WTC11 (cell line): ENCODE data around the gene SYNE4. TPM values are rescaled to one million over a fixed set of nuclear protein-coding genes. Genes with fewer than 3 reads are reported as not detected.

Experiments used
- ATAC-seq: fragments of 200-7000 bp; cut with Tn5 transposase; 2 replicates; pipeline ENCODE4 v1.10.0; 2021; ENCODE audit warnings: mild to moderate bottlenecking, moderate library complexity
- CTCF ChIA-PET: fragments of 300-600 bp; sonication (Branson Sonifier 250); formaldehyde crosslinking; loops from one replicate; lab custom pipeline; 2021; ENCODE audit warnings: antibody characterized with exemption; lab: Charles Lee
- POLR2A ChIA-PET: fragments of 350-600 bp; sonication (Branson Sonifier 250); formaldehyde crosslinking; loops from one replicate; lab custom pipeline; 2021; ENCODE audit warnings: antibody characterized with exemption; lab: Charles Lee
- DNase-seq: peaks from one replicate; pipeline ENCODE4 v3.0.0; 2021; ENCODE audit warnings: low spot score
- H3K27ac Mint-ChIP-seq: 2 replicates; pipeline ENCODE4 v1.8.0; 2021; ENCODE audit warnings: mixed read lengths
- H3K27me3 Mint-ChIP-seq: 2 replicates; pipeline ENCODE4 v1.8.0; 2021; ENCODE audit warnings: low read depth, mild to moderate bottlenecking, moderate library complexity, mixed read lengths
- H3K36me3 Mint-ChIP-seq: 2 replicates; pipeline ENCODE4 v1.8.0; 2021; ENCODE audit warnings: mixed read lengths
- H3K4me1 Mint-ChIP-seq: 2 replicates; pipeline ENCODE4 v1.8.0; 2022; ENCODE audit warnings: mixed read lengths
- H3K4me3 Mint-ChIP-seq: 2 replicates; pipeline ENCODE4 v1.8.0; 2021; ENCODE audit warnings: mild to moderate bottlenecking, moderate library complexity, mixed read lengths
- H3K9me3 Mint-ChIP-seq: 2 replicates; pipeline ENCODE4 v1.8.0; 2021; ENCODE audit warnings: mixed read lengths
- CREM ChIP-seq: sonication (generic); formaldehyde crosslinking; IDR thresholded peaks from 2 replicates; pipeline ENCODE4 v1.8.1; 2022; ENCODE audit warnings: mild to moderate bottlenecking, missing genetic modification reagents, moderate library complexity
- ELF4 ChIP-seq: sonication (generic); formaldehyde crosslinking; IDR thresholded peaks from 2 replicates; pipeline ENCODE4 v1.8.1; 2022; ENCODE audit warnings: low read depth, mild to moderate bottlenecking, moderate library complexity, missing genetic modification reagents
- ESRRA ChIP-seq: sonication (generic); formaldehyde crosslinking; IDR thresholded peaks from 2 replicates; pipeline ENCODE4 v1.8.1; 2022; ENCODE audit warnings: mild to moderate bottlenecking, missing genetic modification reagents, borderline replicate concordance
- GABPB1 ChIP-seq: sonication (generic); formaldehyde crosslinking; IDR thresholded peaks from 2 replicates; pipeline ENCODE4 v1.8.1; 2023; ENCODE audit warnings: mild to moderate bottlenecking, missing genetic modification reagents
- JAZF1 ChIP-seq: fragments of 250-450 bp; sonication (Bioruptor Pico); IDR thresholded peaks from 2 replicates; pipeline ENCODE4 v1.9.0; 2021; ENCODE audit warnings: moderate library complexity, mild to moderate bottlenecking, inconsistent platforms
- MYBL2 ChIP-seq: sonication (generic); formaldehyde crosslinking; IDR thresholded peaks from 2 replicates; pipeline ENCODE4 v1.8.1; 2023; ENCODE audit warnings: mild to moderate bottlenecking, moderate library complexity, missing genetic modification reagents
- NFE2L1 ChIP-seq: sonication (generic); formaldehyde crosslinking; IDR thresholded peaks from 2 replicates; pipeline ENCODE4 v1.8.1; 2023; ENCODE audit warnings: missing genetic modification reagents
- NFYB ChIP-seq: sonication (generic); formaldehyde crosslinking; conservative IDR thresholded peaks from 2 replicates; pipeline ENCODE4 v1.8.0; 2022; ENCODE audit warnings: low read depth, missing genetic modification reagents
- SP1 ChIP-seq: sonication (generic); formaldehyde crosslinking; conservative IDR thresholded peaks from 2 replicates; pipeline ENCODE4 v1.8.1; 2022; ENCODE audit warnings: missing genetic modification reagents
- ZNF416 ChIP-seq: fragments of 250-450 bp; sonication (Bioruptor Pico); IDR thresholded peaks from 2 replicates; pipeline ENCODE4 v1.9.0; 2021; ENCODE audit warnings: mild to moderate bottlenecking, inconsistent platforms
- total RNA-seq: library from RNA; stranded (reverse); gene quantifications from 3 replicates; pipeline ENCODE4 v1.2.3, GENCODE V29; 2021
- TF ChIP-seq, protein P1 (sequence below): sonication (generic); formaldehyde crosslinking; IDR thresholded peaks from 2 replicates; pipeline ENCODE4 v1.8.0; 2022; ENCODE audit warnings: mild to moderate bottlenecking, missing genetic modification reagents
- TF ChIP-seq, protein P2 (sequence below): sonication (generic); formaldehyde crosslinking; IDR thresholded peaks from 2 replicates; pipeline ENCODE4 v1.8.0; 2022; ENCODE audit warnings: mild to moderate bottlenecking, missing genetic modification reagents
- TF ChIP-seq, protein P3 (sequence below): sonication (generic); formaldehyde crosslinking; IDR thresholded peaks from 2 replicates; pipeline ENCODE4 v1.8.0; 2022; ENCODE audit warnings: missing genetic modification reagents
- TF ChIP-seq, protein P4 (sequence below): sonication (generic); formaldehyde crosslinking; IDR thresholded peaks from 2 replicates; pipeline ENCODE4 v1.8.1; 2022; ENCODE audit warnings: low read depth, mild to moderate bottlenecking, moderate library complexity, missing genetic modification reagents, borderline replicate concordance
- TF ChIP-seq, protein P5 (sequence below): sonication (generic); formaldehyde crosslinking; IDR thresholded peaks from 2 replicates; pipeline ENCODE4 v1.8.1; 2022; ENCODE audit warnings: mild to moderate bottlenecking, moderate library complexity, missing genetic modification reagents
- TF ChIP-seq, protein P6 (sequence below): sonication (generic); formaldehyde crosslinking; IDR thresholded peaks from 2 replicates; pipeline ENCODE4 v1.8.1; 2023; ENCODE audit warnings: mild to moderate bottlenecking, moderate library complexity, missing genetic modification reagents

SYNE4 gene
- total RNA-seq, 1 experiment from 2014 or later: 17.6 TPM

DNA sequence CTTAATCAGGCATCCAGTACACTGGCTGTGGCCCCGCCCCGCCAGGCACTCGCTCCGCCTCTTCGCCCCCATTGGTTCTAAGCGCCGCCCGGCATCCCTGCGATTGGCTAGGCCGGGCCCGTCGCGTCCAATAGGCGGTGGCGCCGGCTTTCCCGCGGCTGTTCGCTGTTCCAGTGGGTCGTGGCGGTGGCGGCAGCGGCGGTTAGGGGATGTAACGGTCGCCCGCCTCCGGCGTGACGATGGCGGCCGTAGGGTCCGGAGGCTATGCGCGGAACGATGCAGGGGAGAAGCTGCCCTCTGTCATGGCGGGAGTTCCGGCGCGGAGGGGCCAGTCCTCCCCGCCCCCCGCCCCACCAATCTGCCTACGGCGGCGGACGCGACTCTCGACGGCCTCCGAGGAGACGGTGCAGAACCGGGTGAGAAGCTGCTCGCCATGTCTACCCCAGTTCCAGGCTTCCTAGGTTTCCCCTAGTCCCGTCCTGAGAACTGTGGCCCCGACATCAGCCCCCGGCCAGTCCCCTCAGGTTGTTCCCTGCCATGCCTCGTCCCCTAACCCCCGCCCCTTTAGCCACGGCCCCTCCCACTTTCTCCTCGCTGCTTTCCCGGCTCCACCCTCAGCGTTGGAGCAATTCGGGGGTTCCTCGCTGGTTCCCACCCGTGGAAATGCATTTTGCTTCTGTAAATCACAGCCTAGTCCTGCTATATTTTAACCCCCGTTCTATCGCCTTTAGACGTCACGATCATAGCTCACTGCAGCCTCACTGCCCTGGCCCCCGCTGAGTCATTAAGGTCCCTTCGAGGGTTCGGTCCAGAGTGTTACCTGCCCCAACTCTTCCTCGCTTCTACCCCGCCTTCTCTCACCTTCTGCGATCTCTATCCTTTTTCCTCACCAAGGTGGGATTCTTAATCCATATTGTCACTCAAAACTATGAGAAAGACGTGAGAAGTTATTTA is 46.4 kb upstream of the SYNE4 start, which contains the start of gene WDR62:
WDR62 (plus strand) TSS at position 165 of the 954 bp plus-strand sequence; CDS start at position 240, 75 bp downstream.
- H3K9me3 Mint-ChIP-seq: no peaks in the 10 kb centered on the region
- peaks cover 13% of the 10 kb centered on the region for H3K36me3 Mint-ChIP-seq
- DNase-seq (peak; percentile 97), ATAC-seq (peak; percentile 72)
- TF ChIP-seq ESRRA (CRISPR knock-in tag): peak; percentile 20; the same call in 1 of the 2 replicates
- TF ChIP-seq, protein P1, sequence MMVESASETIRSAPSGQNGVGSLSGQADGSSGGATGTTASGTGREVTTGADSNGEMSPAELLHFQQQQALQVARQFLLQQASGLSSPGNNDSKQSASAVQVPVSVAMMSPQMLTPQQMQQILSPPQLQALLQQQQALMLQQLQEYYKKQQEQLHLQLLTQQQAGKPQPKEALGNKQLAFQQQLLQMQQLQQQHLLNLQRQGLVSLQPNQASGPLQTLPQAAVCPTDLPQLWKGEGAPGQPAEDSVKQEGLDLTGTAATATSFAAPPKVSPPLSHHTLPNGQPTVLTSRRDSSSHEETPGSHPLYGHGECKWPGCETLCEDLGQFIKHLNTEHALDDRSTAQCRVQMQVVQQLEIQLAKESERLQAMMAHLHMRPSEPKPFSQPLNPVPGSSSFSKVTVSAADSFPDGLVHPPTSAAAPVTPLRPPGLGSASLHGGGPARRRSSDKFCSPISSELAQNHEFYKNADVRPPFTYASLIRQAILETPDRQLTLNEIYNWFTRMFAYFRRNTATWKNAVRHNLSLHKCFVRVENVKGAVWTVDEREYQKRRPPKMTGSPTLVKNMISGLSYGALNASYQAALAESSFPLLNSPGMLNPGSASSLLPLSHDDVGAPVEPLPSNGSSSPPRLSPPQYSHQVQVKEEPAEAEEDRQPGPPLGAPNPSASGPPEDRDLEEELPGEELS: peak; percentile 46; the same call in 1 of the 2 replicates
- no peak for TF ChIP-seq ZNF416 (CRISPR knock-in tag)
- TF ChIP-seq JAZF1 (CRISPR knock-in tag): no peak
- TF ChIP-seq, protein P2, sequence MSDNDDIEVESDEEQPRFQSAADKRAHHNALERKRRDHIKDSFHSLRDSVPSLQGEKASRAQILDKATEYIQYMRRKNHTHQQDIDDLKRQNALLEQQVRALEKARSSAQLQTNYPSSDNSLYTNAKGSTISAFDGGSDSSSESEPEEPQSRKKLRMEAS (CRISPR knock-in tag): 0 out of 2 replicates have a peak, but pooled peaks have one; percentile 17
- no peak for TF ChIP-seq ELF4 (CRISPR knock-in tag)
- peak; percentile 93 for TF ChIP-seq MYBL2 (CRISPR knock-in tag)
- TF ChIP-seq, protein P3, sequence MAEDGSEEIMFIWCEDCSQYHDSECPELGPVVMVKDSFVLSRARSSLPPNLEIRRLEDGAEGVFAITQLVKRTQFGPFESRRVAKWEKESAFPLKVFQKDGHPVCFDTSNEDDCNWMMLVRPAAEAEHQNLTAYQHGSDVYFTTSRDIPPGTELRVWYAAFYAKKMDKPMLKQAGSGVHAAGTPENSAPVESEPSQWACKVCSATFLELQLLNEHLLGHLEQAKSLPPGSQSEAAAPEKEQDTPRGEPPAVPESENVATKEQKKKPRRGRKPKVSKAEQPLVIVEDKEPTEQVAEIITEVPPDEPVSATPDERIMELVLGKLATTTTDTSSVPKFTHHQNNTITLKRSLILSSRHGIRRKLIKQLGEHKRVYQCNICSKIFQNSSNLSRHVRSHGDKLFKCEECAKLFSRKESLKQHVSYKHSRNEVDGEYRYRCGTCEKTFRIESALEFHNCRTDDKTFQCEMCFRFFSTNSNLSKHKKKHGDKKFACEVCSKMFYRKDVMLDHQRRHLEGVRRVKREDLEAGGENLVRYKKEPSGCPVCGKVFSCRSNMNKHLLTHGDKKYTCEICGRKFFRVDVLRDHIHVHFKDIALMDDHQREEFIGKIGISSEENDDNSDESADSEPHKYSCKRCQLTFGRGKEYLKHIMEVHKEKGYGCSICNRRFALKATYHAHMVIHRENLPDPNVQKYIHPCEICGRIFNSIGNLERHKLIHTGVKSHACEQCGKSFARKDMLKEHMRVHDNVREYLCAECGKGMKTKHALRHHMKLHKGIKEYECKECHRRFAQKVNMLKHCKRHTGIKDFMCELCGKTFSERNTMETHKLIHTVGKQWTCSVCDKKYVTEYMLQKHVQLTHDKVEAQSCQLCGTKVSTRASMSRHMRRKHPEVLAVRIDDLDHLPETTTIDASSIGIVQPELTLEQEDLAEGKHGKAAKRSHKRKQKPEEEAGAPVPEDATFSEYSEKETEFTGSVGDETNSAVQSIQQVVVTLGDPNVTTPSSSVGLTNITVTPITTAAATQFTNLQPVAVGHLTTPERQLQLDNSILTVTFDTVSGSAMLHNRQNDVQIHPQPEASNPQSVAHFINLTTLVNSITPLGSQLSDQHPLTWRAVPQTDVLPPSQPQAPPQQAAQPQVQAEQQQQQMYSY: no peak
- peak; percentile 97 for TF ChIP-seq NFYB (CRISPR knock-in tag)
- TF ChIP-seq, protein P4, sequence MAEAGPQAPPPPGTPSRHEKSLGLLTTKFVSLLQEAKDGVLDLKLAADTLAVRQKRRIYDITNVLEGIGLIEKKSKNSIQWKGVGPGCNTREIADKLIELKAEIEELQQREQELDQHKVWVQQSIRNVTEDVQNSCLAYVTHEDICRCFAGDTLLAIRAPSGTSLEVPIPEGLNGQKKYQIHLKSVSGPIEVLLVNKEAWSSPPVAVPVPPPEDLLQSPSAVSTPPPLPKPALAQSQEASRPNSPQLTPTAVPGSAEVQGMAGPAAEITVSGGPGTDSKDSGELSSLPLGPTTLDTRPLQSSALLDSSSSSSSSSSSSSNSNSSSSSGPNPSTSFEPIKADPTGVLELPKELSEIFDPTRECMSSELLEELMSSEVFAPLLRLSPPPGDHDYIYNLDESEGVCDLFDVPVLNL (CRISPR knock-in tag): peak; percentile 83
- TF ChIP-seq, protein P5, sequence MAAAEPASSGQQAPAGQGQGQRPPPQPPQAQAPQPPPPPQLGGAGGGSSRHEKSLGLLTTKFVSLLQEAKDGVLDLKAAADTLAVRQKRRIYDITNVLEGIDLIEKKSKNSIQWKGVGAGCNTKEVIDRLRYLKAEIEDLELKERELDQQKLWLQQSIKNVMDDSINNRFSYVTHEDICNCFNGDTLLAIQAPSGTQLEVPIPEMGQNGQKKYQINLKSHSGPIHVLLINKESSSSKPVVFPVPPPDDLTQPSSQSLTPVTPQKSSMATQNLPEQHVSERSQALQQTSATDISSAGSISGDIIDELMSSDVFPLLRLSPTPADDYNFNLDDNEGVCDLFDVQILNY: peak; percentile 89
- TF ChIP-seq CREM (CRISPR knock-in tag): peak; percentile 6; the same call in 1 of the 2 replicates
- TF ChIP-seq, protein P6, sequence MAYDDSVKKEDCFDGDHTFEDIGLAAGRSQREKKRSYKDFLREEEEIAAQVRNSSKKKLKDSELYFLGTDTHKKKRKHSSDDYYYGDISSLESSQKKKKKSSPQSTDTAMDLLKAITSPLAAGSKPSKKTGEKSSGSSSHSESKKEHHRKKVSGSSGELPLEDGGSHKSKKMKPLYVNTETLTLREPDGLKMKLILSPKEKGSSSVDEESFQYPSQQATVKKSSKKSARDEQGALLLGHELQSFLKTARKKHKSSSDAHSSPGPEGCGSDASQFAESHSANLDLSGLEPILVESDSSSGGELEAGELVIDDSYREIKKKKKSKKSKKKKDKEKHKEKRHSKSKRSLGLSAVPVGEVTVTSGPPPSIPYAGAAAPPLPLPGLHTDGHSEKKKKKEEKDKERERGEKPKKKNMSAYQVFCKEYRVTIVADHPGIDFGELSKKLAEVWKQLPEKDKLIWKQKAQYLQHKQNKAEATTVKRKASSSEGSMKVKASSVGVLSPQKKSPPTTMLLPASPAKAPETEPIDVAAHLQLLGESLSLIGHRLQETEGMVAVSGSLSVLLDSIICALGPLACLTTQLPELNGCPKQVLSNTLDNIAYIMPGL: peak; percentile 37; the same call in 1 of the 2 replicates
- peak; percentile 12; the same call in 1 of the 2 replicates for TF ChIP-seq SP1 (CRISPR knock-in tag)
- TF ChIP-seq NFE2L1: 0 out of 2 replicates have a peak, but pooled peaks have one; percentile 21
- TF ChIP-seq GABPB1 (CRISPR knock-in tag): peak; percentile 15; the same call in 1 of the 2 replicates
- H3K27ac Mint-ChIP-seq: peak within 1 kb of the TSS; percentile 98
- no peaks in the 10 kb centered on the region for H3K27me3 Mint-ChIP-seq
- ChIA-PET POLR2A (interaction anchor here (0.5 to 1.7 kb wide), 5 partner anchors 13 to 60 kb away, joined by 4 to 18 read pairs (median 4); partner anchors contain the start of genes POLR2I, SYNE4 and TBCB), CTCF (interaction anchor here (0.6 to 1.6 kb wide), 12 partner anchors 18 to 461 kb away, joined by 3 to 11 read pairs (median 4); partner anchors contain the start of genes ALKBH6, HSPB6, LIN37 and PSENEN)
- peak within 1 kb of the TSS; percentile 91 for H3K4me3 Mint-ChIP-seq
- H3K4me1 Mint-ChIP-seq: peaks cover 30% of the 10 kb centered on the region
